ENCODE measurements around the gene LARP6. TPM values are rescaled to one million over a fixed set of nuclear protein-coding genes. Genes with fewer than 3 reads are reported as not detected.

The LARP6 gene
- total RNA-seq, 1 experiment from 2014 or later, result 31.2 TPM

- no peaks in the 10 kb centered on the region for H3K27me3 ChIP-seq (ENCODE audit: insufficient read depth, low read depth)
- H2AFZ ChIP-seq, result no peak overlapping the region
- TF ChIP-seq CTCF (conservative IDR thresholded peaks at IDR 0.05) (no peak), EZH2 (IDR thresholded peaks at IDR 0.05; ENCODE audit: low read depth) (no peak)
- H3K27ac ChIP-seq, result no peak overlapping the region
- CTCF ChIA-PET, result no interaction called here
- no peak for DNase-seq
- no peaks in the 10 kb centered on the region for H3K79me2 ChIP-seq (ENCODE audit: low read depth)
- no peak overlapping the region for H3K4me3 ChIP-seq
- peaks cover 17% of the 10 kb centered on the region; the same call in 1 of the 2 replicates for H3F3A ChIP-seq (ENCODE audit: insufficient read depth, low read depth)
- H3K4me2 ChIP-seq, result no peak overlapping the region
- H3K4me1 ChIP-seq (replicated peaks; ENCODE audit: insufficient read depth), result peaks cover 15% of the 10 kb centered on the region
- no peaks in the 10 kb centered on the region for H3K36me3 ChIP-seq (ENCODE audit: low read depth)
- POLR2A ChIA-PET (ENCODE audit: unreplicated experiment), result no interaction called here
- intact Hi-C loops (cut with micrococcal nuclease; ENCODE audit: unreplicated experiment), result no loop called here
- H3K9me2 ChIP-seq (ENCODE audit: insufficient read depth), result no peaks in the 10 kb centered on the region
- H3K9me3 ChIP-seq (ENCODE audit: insufficient read depth, low read depth), result no peaks in the 10 kb centered on the region
- no TSS peak for BruUV-seq (replicated peaks)
- H4K20me1 ChIP-seq (ENCODE audit: insufficient read depth), result no peaks in the 10 kb centered on the region
Observed at GRCh38 chr15:70866982-70867641, 13.2 kb upstream of the LARP6 start.

GRCh38 chr15:70863450-70864218 lies 9.7 kb upstream of the LARP6 start:
- Histone ChIP-seq H3K4me2 (0 out of 2 replicates have a peak overlapping the region, but pooled peaks have one; percentile 32), H3K4me1 (replicated peaks; ENCODE audit: insufficient read depth) (peaks cover 15% of the 10 kb centered on the region), H3K4me3 (no peak overlapping the region), H4K20me1 (ENCODE audit: insufficient read depth) (no peaks in the 10 kb centered on the region), H3K79me2 (ENCODE audit: low read depth) (no peaks in the 10 kb centered on the region), H2AFZ (no peak overlapping the region), H3K27me3 (ENCODE audit: insufficient read depth, low read depth) (no peaks in the 10 kb centered on the region), H3K9me3 (ENCODE audit: insufficient read depth, low read depth) (no peaks in the 10 kb centered on the region), H3F3A (ENCODE audit: insufficient read depth, low read depth) (peaks cover 17% of the 10 kb centered on the region; the same call in 1 of the 2 replicates), H3K36me3 (ENCODE audit: low read depth) (no peaks in the 10 kb centered on the region), H3K9me2 (ENCODE audit: insufficient read depth) (no peaks in the 10 kb centered on the region), H3K27ac (peak overlapping the region; percentile 46; the same call in 1 of the 2 replicates)
- peak; percentile 46 to 82 for DNase-seq
- intact Hi-C loops (cut with micrococcal nuclease; ENCODE audit: unreplicated experiment), result no loop called here
- ChIA-PET CTCF (interaction anchor here (0.6 to 1.5 kb wide), 4 partner anchors 11 to 1368 kb away, joined by 4 to 17 read pairs (median 10); no protein-coding TSS in a partner anchor), POLR2A (ENCODE audit: unreplicated experiment) (interaction anchor here (0.6 to 0.7 kb wide), 2 partner anchors 12 to 403 kb away, joined by 3 to 5 read pairs; no protein-coding TSS in a partner anchor)
- no TSS peak for BruUV-seq (replicated peaks)
- TF ChIP-seq EZH2 (IDR thresholded peaks at IDR 0.05; ENCODE audit: low read depth) (no peak), CTCF (conservative IDR thresholded peaks at IDR 0.05) (no peak)

GRCh38 chr15:70859998-70860397 lies 6.0 kb upstream of the LARP6 start:
- H3K4me1 ChIP-seq (replicated peaks; ENCODE audit: insufficient read depth), result peaks cover 37% of the 10 kb centered on the region
- no peaks in the 10 kb centered on the region for H3K9me2 ChIP-seq (ENCODE audit: insufficient read depth)
- intact Hi-C loops (cut with micrococcal nuclease; ENCODE audit: unreplicated experiment), result no loop called here
- H3K79me2 ChIP-seq (ENCODE audit: low read depth), result no peaks in the 10 kb centered on the region
- POLR2A ChIA-PET (ENCODE audit: unreplicated experiment), result no interaction called here
- no TSS peak for BruUV-seq (replicated peaks)
- peaks cover 42% of the 10 kb centered on the region for H3F3A ChIP-seq (ENCODE audit: insufficient read depth, low read depth)
- no peak overlapping the region for H3K4me3 ChIP-seq
- no peak overlapping the region for H3K27ac ChIP-seq
- TF ChIP-seq EZH2 (IDR thresholded peaks at IDR 0.05; ENCODE audit: low read depth), result no peak
- TF ChIP-seq CTCF (conservative IDR thresholded peaks at IDR 0.05), result no peak
- no peak overlapping the region for H3K4me2 ChIP-seq
- no peak overlapping the region for H2AFZ ChIP-seq
- H4K20me1 ChIP-seq (ENCODE audit: insufficient read depth), result no peaks in the 10 kb centered on the region
- no peaks in the 10 kb centered on the region for H3K9me3 ChIP-seq (ENCODE audit: insufficient read depth, low read depth)
- CTCF ChIA-PET, result no interaction called here
- no peak for DNase-seq
- H3K36me3 ChIP-seq (ENCODE audit: low read depth), result no peaks in the 10 kb centered on the region
- H3K27me3 ChIP-seq (ENCODE audit: insufficient read depth, low read depth), result no peaks in the 10 kb centered on the region

Measured in PC-9 (cell line).